HG03469 (cell line): ENCODE data around the gene PLPPR3.

Experiments
- ATAC-seq: cut with Tn5 transposase; IDR thresholded peaks from one replicate; pipeline ENCODE4 v1.9.1; 2021; ENCODE audit warnings: mild to moderate bottlenecking, moderate library complexity, moderate number of reproducible peaks; ENCODE audit not compliant: unreplicated experiment

Gene PLPPR3

GRCh38 chr19:778910-779653 lies 42.7 kb downstream of the PLPPR3 start:
- no peak for ATAC-seq

- ATAC-seq: no peak
Measured at GRCh38 chr19:776549-776948, 45.2 kb downstream of the PLPPR3 start.

GRCh38 chr19:772730-773436 lies 48.9 kb downstream of the PLPPR3 start:
- no peak for ATAC-seq

- ATAC-seq: no peak
Measured at GRCh38 chr19:772063-772462, 49.7 kb downstream of the PLPPR3 start.

- no peak for ATAC-seq
Measured at GRCh38 chr19:771332-771785, 50.4 kb downstream of the PLPPR3 start.

- ATAC-seq: no peak
Measured at GRCh38 chr19:769616-770015, 52.1 kb downstream of the PLPPR3 start.

- ATAC-seq: no peak
Measured at GRCh38 chr19:768424-768823, 53.3 kb downstream of the PLPPR3 start.

GRCh38 chr19:765179-765738 lies 56.5 kb downstream of the PLPPR3 start:
- no peak for ATAC-seq

GRCh38 chr19:764301-764700 lies 57.5 kb downstream of the PLPPR3 start:
- no peak for ATAC-seq

GRCh38 chr19:763869-764268 lies 57.9 kb downstream of the PLPPR3 start:
- no peak for ATAC-seq

- no peak for ATAC-seq
Measured at GRCh38 chr19:763181-763580, 58.6 kb downstream of the PLPPR3 start.
